NCI-H345 treated with DMSO at 0.1 percent for 48 hours (cell line): Measurements from ENCODE around the gene ZNF786.
"Not testable (repeated sequence)": the region's sequence is repeated elsewhere in the genome, so short reads cannot be mapped to it uniquely, and the experiment has no call there.

Source experiments
- DNase-seq: peaks from one replicate; lab custom pipeline; 2025; ENCODE audit not compliant: unreplicated experiment; lab: John Stamatoyannopoulos, UW

The ZNF786 gene

GRCh38 chr7:149036676-149037075 lies 53.8 kb downstream of the ZNF786 start:
- no peak for DNase-seq

GRCh38 chr7:149031353-149031910 lies 59.1 kb downstream of the ZNF786 start:
- no peak for DNase-seq

- not testable (repeated sequence) for DNase-seq
These were observed 60.1 kb downstream of the ZNF786 start for GRCh38 chr7:149030439-149030838.

GRCh38 chr7:149028346-149029109 lies 62.0 kb downstream of the ZNF786 start, which contains the start of gene PDIA4:
Gene PDIA4, minus strand, starts transcription at chr7:149028505. Its CDS starts 97 bp downstream, at chr7:149028408.
- DNase-seq = peak; percentile 93

GRCh38 chr7:149027611-149028345 lies 62.7 kb downstream of the ZNF786 start:
- DNase-seq = no peak

GRCh38 chr7:149027055-149027454 lies 63.5 kb downstream of the ZNF786 start:
- no peak for DNase-seq

GRCh38 chr7:149023662-149024061 lies 66.9 kb downstream of the ZNF786 start:
- DNase-seq = no peak

- no peak for DNase-seq
These were observed 67.7 kb downstream of the ZNF786 start for GRCh38 chr7:149022756-149023360.

GRCh38 chr7:149021725-149022062 lies 68.8 kb downstream of the ZNF786 start:
- DNase-seq = no peak

- no peak for DNase-seq
These were observed 70.0 kb downstream of the ZNF786 start for GRCh38 chr7:149020483-149020882.
